Esophagus (tissue), 2 donors: ENCODE results near the gene ABI3BP. TPM values are rescaled to one million over a fixed set of nuclear protein-coding genes. Genes with fewer than 3 reads are reported as not detected.

Source experiments
- H3K27ac ChIP-seq, 2 donors: one replicate each; pipeline ENCODE4 v1.5.1; 2013; ENCODE audit warnings: low read depth in 2 of 2, mild to moderate bottlenecking in 2 of 2, inconsistent platforms in 1 of 2, low read length in 1 of 2, moderate library complexity in 1 of 2
- H3K27me3 ChIP-seq, 2 donors: one replicate each; pipeline ENCODE4 v1.6.1; 2013; ENCODE audit warnings: low read length in 2 of 2, control low read depth in 1 of 2, mild to moderate bottlenecking in 1 of 2; ENCODE audit not compliant: insufficient read depth in 2 of 2, control insufficient read depth in 1 of 2
- H3K36me3 ChIP-seq, 2 donors: one replicate each; pipeline ENCODE4 v1.6.1; 2013; ENCODE audit warnings: low read length in 1 of 2; ENCODE audit not compliant: control insufficient read depth in 2 of 2, insufficient read depth in 2 of 2
- H3K4me1 ChIP-seq, 2 donors: one replicate each; pipeline ENCODE4 v1.6.1; 2013; ENCODE audit warnings: low read length in 1 of 2; ENCODE audit not compliant: control insufficient read depth in 2 of 2, insufficient read depth in 2 of 2
- H3K4me3 ChIP-seq, 2 donors: one replicate each; pipeline ENCODE4 v1.5.1; 2013; ENCODE audit warnings: low read length in 2 of 2, mild to moderate bottlenecking in 2 of 2, low read depth in 1 of 2, moderate library complexity in 1 of 2
- H3K9me3 ChIP-seq, 2 donors: one replicate each; pipeline ENCODE4 v1.6.1; 2013; ENCODE audit warnings: mild to moderate bottlenecking in 2 of 2, low read depth in 1 of 2, low read length in 1 of 2, moderate library complexity in 1 of 2; ENCODE audit not compliant: control insufficient read depth in 2 of 2, insufficient read depth in 1 of 2
- WGBS, 2 donors: extraction: QIAGEN DNeasy Blood & Tissue Kit; methylation state at CpG; one replicate each; pipeline ENCODE4 v1.1.7; 2013; 5-methylcytosine and 5-hydroxymethylcytosine counted together
- polyA plus RNA-seq, 2 donors: library from polyadenylated mRNA; stranded (reverse); fragments of 200-250 nt; gene quantifications; one replicate each; pipeline ENCODE4 v1.2.3, GENCODE V29; 2013
- donor health status: healthy with polysubstance abuse.
- donor health status: Bipolar disorder and iron deficiency.

Gene ABI3BP
- polyA plus RNA-seq, 2 donors = 2.1 to 4.0 TPM

DNA sequence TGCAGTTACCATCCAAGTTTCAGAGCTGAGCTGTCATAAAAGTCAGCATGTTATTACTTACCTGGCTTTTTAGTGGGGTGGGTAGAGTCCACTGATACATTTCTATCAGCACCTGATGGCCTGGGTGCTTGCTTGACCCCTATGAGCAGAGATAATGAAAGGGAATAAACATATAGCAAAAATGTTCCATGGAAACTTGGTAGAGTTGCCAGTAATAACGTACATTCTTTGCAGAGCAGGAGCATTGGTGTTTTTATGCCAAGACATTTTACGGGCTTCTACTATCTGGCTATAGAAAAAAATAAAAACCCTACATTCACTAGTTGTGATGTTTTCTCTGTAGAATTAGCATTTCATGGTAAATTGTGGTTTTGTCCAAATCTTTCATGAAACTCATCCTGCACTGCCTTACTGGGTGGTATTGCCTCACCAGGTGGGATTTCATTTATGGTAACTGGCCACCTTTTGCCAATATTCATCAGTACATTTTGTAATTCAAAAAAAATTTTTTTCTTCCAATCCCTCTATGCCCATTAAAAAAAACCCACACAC is 213.1 kb downstream of the ABI3BP start:
- Histone ChIP-seq H3K9me3 (no peaks in the 10 kb centered on the region), H3K4me3 (no peak overlapping the region), H3K27me3 (no peaks in the 10 kb centered on the region), H3K4me1 (no peaks in the 10 kb centered on the region), H3K36me3 (no peaks in the 10 kb centered on the region), H3K27ac (no peak overlapping the region)
- WGBS, 2 donors = 66 to 76% methylated on average over 2 of the region's 2 CpGs

DNA sequence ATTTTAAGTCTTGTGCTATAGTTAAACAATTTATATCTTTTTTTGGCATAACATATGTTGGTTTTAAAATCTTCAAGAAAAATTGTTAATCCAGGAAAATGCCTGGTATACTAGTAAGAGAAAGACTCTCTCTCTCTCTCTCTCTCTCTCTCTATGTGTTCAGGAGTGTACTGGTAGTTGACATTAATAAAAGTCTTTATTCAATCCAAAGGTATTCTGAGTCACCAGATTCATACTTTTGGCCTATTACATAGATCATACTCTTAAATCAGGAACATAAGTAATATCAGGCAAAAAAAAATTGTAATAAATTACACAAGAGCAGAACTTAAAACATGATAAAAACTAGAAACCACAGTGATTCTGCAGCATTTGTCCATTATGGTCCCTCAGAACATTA is 213.7 kb downstream of the ABI3BP start:
- Histone ChIP-seq H3K4me1 (no peaks in the 10 kb centered on the region), H3K9me3 (no peaks in the 10 kb centered on the region)

DNA sequence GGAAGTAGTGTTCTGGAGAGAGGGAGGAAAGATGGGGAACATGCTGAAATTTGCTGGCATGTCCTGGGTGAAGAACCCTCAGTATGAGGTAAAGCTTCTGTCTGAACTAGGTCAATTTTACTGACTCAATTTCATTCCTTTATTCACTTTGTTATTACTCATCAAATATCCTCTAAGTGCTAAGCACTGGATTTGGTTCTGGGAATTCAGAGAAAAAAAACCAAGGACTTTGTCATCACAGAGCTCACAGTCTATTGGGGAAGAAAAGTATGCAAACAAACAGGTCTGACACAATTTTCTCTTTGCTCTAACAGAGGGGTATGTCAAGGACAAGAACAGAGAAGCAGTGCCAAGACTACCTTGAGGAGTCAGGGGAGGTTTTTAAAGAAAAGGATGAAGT is 215.9 kb downstream of the ABI3BP start:
- no peaks in the 10 kb centered on the region for H3K4me1 ChIP-seq
- no peaks in the 10 kb centered on the region for H3K9me3 ChIP-seq
- no peak overlapping the region for H3K27ac ChIP-seq
- H3K4me3 ChIP-seq = no peak overlapping the region
- H3K27me3 ChIP-seq = no peaks in the 10 kb centered on the region
- no peaks in the 10 kb centered on the region for H3K36me3 ChIP-seq

More for the DNA sequence above, 213.7 kb downstream of the ABI3BP start:
- no peak overlapping the region for H3K27ac ChIP-seq
- no peaks in the 10 kb centered on the region for H3K27me3 ChIP-seq
- no peak overlapping the region for H3K4me3 ChIP-seq
- no peaks in the 10 kb centered on the region for H3K36me3 ChIP-seq

DNA sequence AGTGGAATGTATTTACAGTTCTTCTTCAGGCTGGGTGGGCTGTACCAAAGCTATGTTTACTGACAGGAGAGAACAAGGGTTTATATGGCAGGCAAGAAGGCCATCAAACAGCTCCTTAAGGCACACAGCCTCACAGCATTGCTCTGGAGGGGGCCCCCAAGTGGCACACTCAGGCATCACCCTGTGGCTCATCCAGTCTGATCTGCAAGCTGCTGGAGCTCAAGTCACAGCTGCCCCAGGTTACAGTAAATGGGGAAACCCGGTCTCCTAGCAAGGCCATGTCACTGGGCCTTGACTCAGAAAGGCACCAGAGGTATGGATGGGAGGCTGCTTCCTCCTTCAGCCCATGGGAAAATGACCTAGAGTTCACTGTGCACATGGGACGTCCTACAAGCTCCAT is 216.5 kb downstream of the ABI3BP start:
- no peaks in the 10 kb centered on the region for H3K4me1 ChIP-seq
- H3K9me3 ChIP-seq = no peaks in the 10 kb centered on the region
- no peak overlapping the region for H3K4me3 ChIP-seq
- 84% methylated on average over 2 of the region's 2 CpGs for WGBS, 2 donors
- H3K27ac ChIP-seq = no peak overlapping the region
- H3K36me3 ChIP-seq = no peaks in the 10 kb centered on the region
- H3K27me3 ChIP-seq = no peaks in the 10 kb centered on the region

DNA sequence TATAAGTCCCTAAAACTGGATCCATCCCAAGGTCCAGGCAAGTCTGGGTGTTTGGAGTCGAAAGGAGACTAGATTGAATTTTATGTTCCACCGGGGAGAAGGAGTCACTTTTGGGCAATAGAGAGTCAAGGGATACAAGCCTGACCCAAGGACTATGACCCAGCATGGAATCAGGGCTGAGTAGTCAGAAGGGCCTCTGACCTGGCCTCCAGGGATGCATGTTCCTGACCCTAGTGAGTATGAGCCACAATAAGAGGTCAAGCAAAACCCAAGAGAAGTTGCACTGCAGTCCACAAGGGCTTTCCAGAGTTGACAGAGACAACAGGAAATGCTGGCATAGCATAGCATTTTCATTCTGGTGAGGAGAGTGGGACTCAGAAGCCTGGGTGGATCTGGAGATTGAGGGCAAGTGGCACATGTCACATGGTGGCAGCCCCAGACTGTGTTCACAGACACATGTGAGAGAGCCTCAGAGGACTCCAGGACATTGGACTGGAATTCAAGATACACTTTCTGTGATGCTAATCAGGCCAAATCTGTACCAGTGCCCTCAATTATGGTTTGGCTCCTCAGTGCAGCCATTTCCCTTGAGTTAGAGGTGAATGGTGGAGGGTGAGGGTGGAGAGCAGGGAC is 217.0 kb downstream of the ABI3BP start:
- no peaks in the 10 kb centered on the region for H3K36me3 ChIP-seq

DNA sequence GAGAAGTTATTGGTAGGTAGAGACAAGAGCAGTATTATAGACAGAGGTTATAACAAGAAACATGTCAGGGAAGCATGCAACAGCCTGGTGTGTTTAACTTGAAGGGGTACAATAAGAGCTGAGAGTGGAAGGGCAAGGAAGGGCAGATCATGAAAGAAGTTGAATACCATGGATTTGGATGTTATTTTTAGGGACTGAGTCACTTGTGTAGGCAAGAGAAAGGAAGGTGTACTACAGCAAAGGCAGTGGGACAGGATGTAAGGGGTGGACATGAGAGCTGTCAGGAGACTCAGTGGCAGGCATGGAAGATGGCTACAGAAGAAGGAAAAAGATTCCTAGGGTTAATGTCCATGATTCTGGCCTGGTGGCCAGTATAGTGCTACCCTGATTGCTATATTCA is 217.6 kb downstream of the ABI3BP start:
- no peaks in the 10 kb centered on the region for H3K36me3 ChIP-seq
- no peaks in the 10 kb centered on the region for H3K27me3 ChIP-seq
- H3K4me1 ChIP-seq = no peaks in the 10 kb centered on the region
- H3K27ac ChIP-seq = no peak overlapping the region
- H3K4me3 ChIP-seq = no peak overlapping the region
- H3K9me3 ChIP-seq = no peaks in the 10 kb centered on the region

More for the DNA sequence above, 217.0 kb downstream of the ABI3BP start:
- Histone ChIP-seq H3K4me1 (no peaks in the 10 kb centered on the region), H3K27ac (no peak overlapping the region), H3K27me3 (no peaks in the 10 kb centered on the region), H3K9me3 (no peaks in the 10 kb centered on the region), H3K4me3 (no peak overlapping the region)
- WGBS, 2 donors = 94 to 97% methylated on average over 2 of the region's 2 CpGs

DNA sequence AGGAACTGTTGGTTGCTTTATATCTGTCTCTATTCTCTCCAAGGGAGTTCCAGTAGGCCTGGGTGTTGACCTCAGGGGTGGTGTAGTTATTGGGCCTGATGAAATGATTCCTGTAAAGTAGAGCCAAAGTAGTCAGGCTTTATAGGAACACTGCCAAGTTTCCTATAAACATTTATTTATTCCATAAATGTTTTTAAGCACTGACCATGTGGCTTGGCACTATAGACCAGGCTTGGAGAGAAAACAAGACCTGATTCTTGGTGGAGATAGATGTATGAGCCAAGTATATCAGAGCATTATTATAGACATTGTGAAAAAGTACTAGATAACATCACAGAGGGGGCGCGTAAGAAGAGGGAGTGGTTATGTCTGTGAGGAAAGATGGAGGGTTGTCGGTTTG is 218.0 kb downstream of the ABI3BP start:
- H3K4me3 ChIP-seq = no peak overlapping the region
- no peaks in the 10 kb centered on the region for H3K4me1 ChIP-seq
- whole genome bisulfite sequencing, 2 donors = 86 to 93% methylated on average over 3 of the region's 3 CpGs
- H3K27ac ChIP-seq = no peak overlapping the region
- H3K36me3 ChIP-seq = no peaks in the 10 kb centered on the region
- no peaks in the 10 kb centered on the region for H3K9me3 ChIP-seq
- H3K27me3 ChIP-seq = no peaks in the 10 kb centered on the region

DNA sequence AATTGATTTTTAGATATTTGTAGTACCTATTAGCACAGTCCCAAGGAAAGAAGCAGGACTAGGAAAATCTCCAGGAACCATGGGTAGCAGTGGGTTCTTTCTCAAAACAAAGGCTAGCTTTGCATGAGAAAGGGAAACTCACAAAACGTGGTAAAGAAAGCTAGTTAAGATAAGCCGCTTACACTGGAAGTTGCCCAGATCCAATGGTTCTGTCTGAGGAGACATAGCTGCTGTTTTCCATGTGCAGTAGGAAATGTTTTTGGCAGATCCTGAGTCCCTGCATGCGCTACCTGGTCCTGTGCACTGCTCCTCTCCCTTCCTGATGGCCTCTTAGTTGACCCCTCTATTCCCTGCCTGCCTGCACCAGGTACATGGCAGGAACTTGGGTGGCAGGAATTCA is 223.5 kb downstream of the ABI3BP start:
- Histone ChIP-seq H3K36me3 (no peaks in the 10 kb centered on the region), H3K4me3 (no peak overlapping the region), H3K27me3 (no peaks in the 10 kb centered on the region), H3K9me3 (no peaks in the 10 kb centered on the region), H3K4me1 (no peaks in the 10 kb centered on the region), H3K27ac (no peak overlapping the region)
- WGBS, 2 donors = 77 to 91% methylated on average over 3 of the region's 3 CpGs

DNA sequence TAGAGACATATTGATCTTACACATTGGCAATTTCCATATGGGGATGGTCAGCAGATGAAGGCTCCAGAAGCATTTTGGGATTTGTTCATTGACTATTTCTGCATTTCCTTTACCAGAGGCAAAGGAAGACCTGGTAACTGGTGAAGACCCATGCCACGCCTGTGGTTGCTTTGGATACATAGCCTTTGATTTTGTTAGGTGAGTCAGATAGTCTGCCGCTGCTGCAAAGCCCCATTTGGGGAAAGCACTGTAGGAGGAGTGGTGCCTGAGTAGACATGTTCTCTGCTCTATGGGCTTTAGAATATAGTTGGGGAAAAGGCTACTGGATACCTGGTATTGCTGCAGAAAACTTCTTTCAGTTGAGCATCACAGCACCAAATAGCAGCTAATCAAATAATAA is 227.2 kb downstream of the ABI3BP start:
- no peaks in the 10 kb centered on the region for H3K27me3 ChIP-seq
- H3K27ac ChIP-seq = no peak overlapping the region
- 62 to 67% methylated on average over 2 of the region's 2 CpGs for WGBS, 2 donors
- no peaks in the 10 kb centered on the region for H3K9me3 ChIP-seq
- H3K4me3 ChIP-seq = no peak overlapping the region
- peaks cover 0 to 2% of the 10 kb centered on the region in 2 donors for H3K36me3 ChIP-seq
- H3K4me1 ChIP-seq = no peaks in the 10 kb centered on the region

DNA sequence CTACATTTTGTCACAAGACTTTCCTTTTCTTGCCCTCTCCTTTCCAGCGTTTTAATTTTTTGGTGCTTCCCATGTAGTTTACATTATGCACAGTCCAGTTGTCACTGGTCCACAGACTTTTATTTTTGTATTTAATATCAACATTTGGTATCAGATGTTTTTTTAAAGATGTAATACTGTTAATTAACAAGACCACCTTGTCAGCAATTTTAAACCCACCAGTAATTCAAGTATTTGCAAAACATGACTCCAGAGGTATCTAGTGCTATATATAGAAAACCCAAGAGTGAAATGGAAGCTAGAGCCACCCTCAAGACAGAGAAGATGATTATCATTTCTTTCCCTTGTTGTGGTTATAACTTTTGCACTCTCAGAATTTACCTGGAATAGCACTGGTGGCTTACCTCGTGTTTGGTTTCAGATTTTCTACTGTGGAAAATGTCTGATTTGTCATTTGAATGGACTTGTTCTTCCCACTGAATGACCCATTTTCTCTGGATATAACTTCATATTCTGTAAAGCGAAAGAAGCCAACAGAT is 227.7 kb downstream of the ABI3BP start:
- H3K27ac ChIP-seq = no peak overlapping the region
- 84 to 87% methylated on average over 3 of the region's 3 CpGs for WGBS, 2 donors

More for the DNA sequence above, 227.7 kb downstream of the ABI3BP start:
- H3K9me3 ChIP-seq = no peaks in the 10 kb centered on the region
- H3K4me1 ChIP-seq = no peaks in the 10 kb centered on the region
- peaks cover 0 to 2% of the 10 kb centered on the region in 2 donors for H3K36me3 ChIP-seq
- H3K27me3 ChIP-seq = no peaks in the 10 kb centered on the region
- H3K4me3 ChIP-seq = no peak overlapping the region
